Activated naive CD8-positive, alpha-beta T cell (primary cell): Measurements from ENCODE around the gene MAGI2.
"Not testable (repeated sequence)": the region's sequence is repeated elsewhere in the genome, so short reads cannot be mapped to it uniquely, and the experiment has no call there.

Source experiments
- H3K27ac Mint-ChIP-seq: one replicate; pipeline ENCODE4 v1.8.0; 2021; ENCODE audit warnings: mixed read lengths
- H3K27me3 Mint-ChIP-seq: one replicate; pipeline ENCODE4 v1.8.0; 2021; ENCODE audit warnings: mixed read lengths
- H3K36me3 Mint-ChIP-seq: one replicate; pipeline ENCODE4 v1.8.0; 2021; ENCODE audit warnings: mixed read lengths
- H3K4me1 Mint-ChIP-seq: one replicate; pipeline ENCODE4 v1.8.0; 2021; ENCODE audit warnings: low read depth, mixed read lengths
- H3K4me3 Mint-ChIP-seq: one replicate; pipeline ENCODE4 v1.8.0; 2021; ENCODE audit warnings: mild to moderate bottlenecking, mixed read lengths
- H3K9me3 Mint-ChIP-seq: one replicate; pipeline ENCODE4 v1.8.0; 2021; ENCODE audit warnings: low read depth, mixed read lengths

Gene MAGI2

GRCh38 chr7:78346827-78347226, 1106.6 kb downstream of the MAGI2 start:
- Mint-ChIP-seq H3K4me1 (no peaks in the 10 kb centered on the region), H3K36me3 (no peaks in the 10 kb centered on the region), H3K27me3 (peaks cover 2% of the 10 kb centered on the region), H3K27ac (no peak overlapping the region), H3K4me3 (no peak overlapping the region), H3K9me3 (no peaks in the 10 kb centered on the region)

- Mint-ChIP-seq H3K36me3 (no peaks in the 10 kb centered on the region), H3K27ac (no peak overlapping the region), H3K4me3 (no peak overlapping the region), H3K4me1 (no peaks in the 10 kb centered on the region), H3K9me3 (no peaks in the 10 kb centered on the region), H3K27me3 (peaks cover 4% of the 10 kb centered on the region)
Measured at GRCh38 chr7:78345979-78346378, 1107.5 kb downstream of the MAGI2 start.

DNA sequence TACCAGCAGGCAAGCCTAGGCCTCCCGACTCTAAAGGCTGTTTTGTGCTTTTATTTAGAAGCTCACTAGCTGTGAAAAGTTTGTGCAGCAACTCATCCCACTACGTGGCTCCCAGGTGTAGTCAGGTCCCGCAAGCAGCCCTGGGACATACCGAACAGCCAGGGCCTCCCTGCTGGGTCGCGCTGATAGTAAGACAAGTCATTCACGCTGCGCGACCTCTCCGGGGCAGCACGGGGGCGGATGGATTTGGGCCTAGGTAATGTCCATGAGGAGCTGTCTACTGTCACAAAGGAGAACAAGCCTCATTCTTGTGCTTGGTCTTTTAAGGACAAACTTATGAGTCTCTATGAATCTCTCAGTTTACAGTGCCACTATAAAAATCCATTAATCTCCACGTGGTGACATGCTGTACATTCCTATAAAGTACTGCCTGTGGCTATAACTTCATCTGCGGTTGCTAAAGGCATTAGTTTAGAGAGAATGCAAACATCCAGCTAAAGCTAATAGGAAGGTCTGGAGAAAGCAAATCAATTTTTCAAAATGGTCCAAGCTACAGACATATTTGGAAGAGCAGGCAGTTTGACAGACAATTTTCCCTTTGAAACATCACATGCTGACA, 1108.1 kb downstream of the MAGI2 start:
- Mint-ChIP-seq H3K27me3 (peaks cover 5% of the 10 kb centered on the region), H3K9me3 (no peaks in the 10 kb centered on the region), H3K36me3 (no peaks in the 10 kb centered on the region), H3K4me3 (no peak overlapping the region), H3K4me1 (no peaks in the 10 kb centered on the region), H3K27ac (no peak overlapping the region)

DNA sequence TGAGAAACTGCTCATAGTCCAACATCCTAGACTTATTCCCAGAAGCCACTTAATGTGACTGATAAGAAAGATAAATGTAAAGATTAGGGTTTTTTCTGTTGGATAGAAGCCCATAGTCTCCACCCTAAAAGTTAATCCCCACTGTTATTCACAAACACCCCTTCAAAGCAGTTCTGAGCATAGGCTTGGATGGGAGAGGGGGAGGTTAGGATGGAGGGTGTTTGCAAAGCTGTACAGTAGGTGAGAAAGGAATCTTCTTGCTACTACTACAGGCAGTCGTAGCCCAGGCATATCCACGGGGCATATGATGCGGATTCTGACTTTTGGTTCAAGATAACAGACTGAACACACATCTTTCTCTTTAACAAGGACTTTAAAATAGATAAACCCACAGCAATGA, 1119.0 kb downstream of the MAGI2 start:
- Mint-ChIP-seq H3K27me3 (peaks cover 5% of the 10 kb centered on the region), H3K4me3 (no peak overlapping the region), H3K27ac (no peak overlapping the region), H3K36me3 (no peaks in the 10 kb centered on the region), H3K4me1 (no peaks in the 10 kb centered on the region), H3K9me3 (no peaks in the 10 kb centered on the region)

- Mint-ChIP-seq H3K9me3 (no peaks in the 10 kb centered on the region), H3K4me3 (no peak overlapping the region), H3K36me3 (no peaks in the 10 kb centered on the region), H3K27me3 (peaks cover 3% of the 10 kb centered on the region), H3K27ac (no peak overlapping the region), H3K4me1 (no peaks in the 10 kb centered on the region)
Measured at GRCh38 chr7:78333530-78334425, 1119.7 kb downstream of the MAGI2 start.

- Mint-ChIP-seq H3K36me3 (no peaks in the 10 kb centered on the region), H3K27ac (no peak overlapping the region), H3K4me3 (no peak overlapping the region), H3K9me3 (no peaks in the 10 kb centered on the region), H3K27me3 (no peaks in the 10 kb centered on the region), H3K4me1 (no peaks in the 10 kb centered on the region)
Measured at GRCh38 chr7:78329001-78329655, 1124.3 kb downstream of the MAGI2 start.

DNA sequence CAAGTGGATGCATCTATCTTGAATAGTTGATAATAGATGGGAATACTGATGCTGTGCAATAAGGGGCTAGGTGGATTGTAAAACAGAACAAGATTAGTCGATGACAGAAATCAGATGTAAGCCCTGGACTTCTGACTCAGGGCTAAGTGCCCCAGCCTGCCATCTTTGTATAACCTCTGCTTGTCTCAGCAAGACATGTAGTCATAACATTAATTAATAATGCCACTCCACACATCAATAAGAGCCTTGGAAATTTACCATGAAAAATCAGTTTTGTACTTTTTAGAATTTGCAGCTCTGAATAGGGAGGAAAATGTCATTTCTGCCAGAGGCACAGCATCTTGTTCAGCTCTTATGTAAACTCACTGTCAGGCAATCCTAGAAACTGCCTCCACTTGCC, 1125.7 kb downstream of the MAGI2 start:
- Mint-ChIP-seq H3K4me3 (no peak overlapping the region), H3K4me1 (no peaks in the 10 kb centered on the region), H3K9me3 (no peaks in the 10 kb centered on the region), H3K36me3 (no peaks in the 10 kb centered on the region), H3K27ac (no peak overlapping the region), H3K27me3 (no peaks in the 10 kb centered on the region)

GRCh38 chr7:78326876-78327275, 1126.6 kb downstream of the MAGI2 start:
- Mint-ChIP-seq H3K9me3 (no peaks in the 10 kb centered on the region), H3K4me1 (no peaks in the 10 kb centered on the region), H3K4me3 (no peak overlapping the region), H3K36me3 (no peaks in the 10 kb centered on the region), H3K27ac (no peak overlapping the region), H3K27me3 (no peaks in the 10 kb centered on the region)

DNA sequence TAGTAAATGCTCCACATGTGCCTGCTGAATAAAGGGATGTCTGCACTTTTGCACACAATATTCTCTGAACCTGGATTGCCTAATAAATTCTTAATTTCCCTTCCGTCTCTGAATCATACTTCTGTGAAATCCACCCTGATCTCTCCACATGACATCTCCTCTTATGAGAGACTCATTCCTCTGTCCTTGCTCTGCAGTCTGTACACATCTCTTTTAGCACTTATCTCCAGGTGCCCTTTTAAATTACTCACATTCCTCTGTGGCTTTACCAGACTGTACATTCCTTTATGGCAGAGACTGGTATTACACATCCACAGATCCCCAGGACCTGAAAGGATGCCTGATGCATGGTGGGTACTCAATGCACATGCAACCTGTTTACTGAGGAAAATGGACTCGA, 1127.3 kb downstream of the MAGI2 start:
- H3K4me3 Mint-ChIP-seq = no peak overlapping the region
- H3K9me3 Mint-ChIP-seq = no peaks in the 10 kb centered on the region
- no peaks in the 10 kb centered on the region for H3K27me3 Mint-ChIP-seq
- no peaks in the 10 kb centered on the region for H3K4me1 Mint-ChIP-seq
- no peak overlapping the region for H3K27ac Mint-ChIP-seq
- no peaks in the 10 kb centered on the region for H3K36me3 Mint-ChIP-seq

- Mint-ChIP-seq H3K9me3 (no peaks in the 10 kb centered on the region), H3K4me1 (no peaks in the 10 kb centered on the region), H3K27me3 (no peaks in the 10 kb centered on the region), H3K36me3 (no peaks in the 10 kb centered on the region), H3K27ac (no peak overlapping the region), H3K4me3 (no peak overlapping the region)
Measured at GRCh38 chr7:78323118-78323517, 1130.3 kb downstream of the MAGI2 start.

GRCh38 chr7:78322231-78322630, 1131.2 kb downstream of the MAGI2 start:
- H3K27ac Mint-ChIP-seq, H3K27me3 Mint-ChIP-seq, H3K4me3 Mint-ChIP-seq, H3K36me3 Mint-ChIP-seq, H3K4me1 Mint-ChIP-seq, H3K9me3 Mint-ChIP-seq: not testable (repeated sequence)

- Mint-ChIP-seq H3K4me1 (no peaks in the 10 kb centered on the region), H3K27ac (no peak overlapping the region), H3K9me3 (no peaks in the 10 kb centered on the region), H3K27me3 (no peaks in the 10 kb centered on the region), H3K36me3 (no peaks in the 10 kb centered on the region), H3K4me3 (no peak overlapping the region)
Measured at GRCh38 chr7:78317371-78317770, 1136.1 kb downstream of the MAGI2 start.

GRCh38 chr7:78316110-78316509, 1137.4 kb downstream of the MAGI2 start:
- H3K27ac Mint-ChIP-seq = no peak overlapping the region
- no peaks in the 10 kb centered on the region for H3K36me3 Mint-ChIP-seq
- no peaks in the 10 kb centered on the region for H3K4me1 Mint-ChIP-seq
- no peaks in the 10 kb centered on the region for H3K9me3 Mint-ChIP-seq
- no peak overlapping the region for H3K4me3 Mint-ChIP-seq
- no peaks in the 10 kb centered on the region for H3K27me3 Mint-ChIP-seq

- no peaks in the 10 kb centered on the region for H3K4me1 Mint-ChIP-seq
- no peaks in the 10 kb centered on the region for H3K27me3 Mint-ChIP-seq
Measured at GRCh38 chr7:78315119-78315518, 1138.3 kb downstream of the MAGI2 start.

DNA sequence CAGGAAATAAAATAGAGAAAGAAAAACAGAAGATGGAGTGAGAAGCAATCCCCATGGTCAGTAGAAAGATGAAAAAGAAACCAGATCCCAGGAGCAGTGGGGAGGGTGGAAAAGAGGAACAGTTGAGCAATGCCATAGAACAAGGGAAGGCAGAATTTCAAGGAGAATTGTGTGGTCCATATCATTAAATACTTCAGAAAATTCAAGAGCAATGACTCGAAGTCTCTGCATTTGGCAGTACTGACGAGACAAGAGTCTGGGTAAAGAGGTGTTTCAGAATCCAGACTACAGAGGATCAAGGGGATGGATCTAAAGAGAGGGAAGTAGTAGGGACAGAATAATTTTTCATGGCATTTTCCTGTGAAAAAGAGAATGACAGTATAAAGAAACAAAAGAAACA, 1142.3 kb downstream of the MAGI2 start:
- H3K4me1 Mint-ChIP-seq = no peaks in the 10 kb centered on the region
- no peak overlapping the region for H3K27ac Mint-ChIP-seq
- H3K36me3 Mint-ChIP-seq = no peaks in the 10 kb centered on the region
- H3K27me3 Mint-ChIP-seq = no peaks in the 10 kb centered on the region
- no peak overlapping the region for H3K4me3 Mint-ChIP-seq
- H3K9me3 Mint-ChIP-seq = no peaks in the 10 kb centered on the region

More at GRCh38 chr7:78315119-78315518, 1138.3 kb downstream of the MAGI2 start:
- no peak overlapping the region for H3K4me3 Mint-ChIP-seq
- H3K36me3 Mint-ChIP-seq = no peaks in the 10 kb centered on the region
- H3K27ac Mint-ChIP-seq = no peak overlapping the region
- H3K9me3 Mint-ChIP-seq = no peaks in the 10 kb centered on the region
